ENCODE measurements around the gene FBXO31.

- TF ChIP-seq CTCF (IDR thresholded peaks at IDR 0.05) (no peak), POLR2A (IDR thresholded peaks at IDR 0.05) (no peak), EP300 (IDR thresholded peaks at IDR 0.05) (no peak)
Measured at GRCh38 chr16:87348616-87349157, 34.9 kb downstream of the FBXO31 start.

Measured in ovary (tissue), 3 donors.